GM23248 (cell line): Measurements from ENCODE around the gene GPR68. TPM values are rescaled to one million over a fixed set of nuclear protein-coding genes. Genes with fewer than 3 reads are reported as not detected.

ENCODE experiments used
- DNase-seq: peaks from one replicate; pipeline ENCODE4 v3.0.0-alpha.2; 2015
- H2AFZ ChIP-seq: fragments of 200-600 bp; sonication (generic); 2 replicates; pipeline ENCODE4 v1.6.1; 2016; ENCODE audit warnings: antibody characterized with exemption
- H3F3A ChIP-seq: fragments of 200-600 bp; sonication (generic); 2 replicates; pipeline ENCODE4 v1.6.1; 2016; ENCODE audit warnings: mild to moderate bottlenecking, antibody characterized with exemption, mixed run types; ENCODE audit not compliant: insufficient read depth
- H3K27ac ChIP-seq: fragments of 200-600 bp; sonication (generic); 2 replicates; pipeline ENCODE4 v1.5.1; 2016; ENCODE audit warnings: mild to moderate bottlenecking
- H3K27me3 ChIP-seq: fragments of 200-600 bp; sonication (generic); replicated peaks from 2 replicates; pipeline ENCODE4 v1.6.1; 2016; ENCODE audit warnings: mild to moderate bottlenecking; ENCODE audit not compliant: insufficient read depth
- H3K36me3 ChIP-seq: fragments of 200-600 bp; sonication (generic); 2 replicates; pipeline ENCODE4 v1.6.1; 2016; ENCODE audit warnings: low read depth, mild to moderate bottlenecking
- H3K4me1 ChIP-seq: fragments of 200-600 bp; sonication (generic); 2 replicates; pipeline ENCODE4 v1.6.1; 2016; ENCODE audit warnings: mild to moderate bottlenecking; ENCODE audit not compliant: insufficient read depth
- H3K4me2 ChIP-seq: fragments of 200-600 bp; sonication (generic); one replicate; pipeline ENCODE4 v1.6.1; 2016; ENCODE audit warnings: mild to moderate bottlenecking; ENCODE audit not compliant: unreplicated experiment
- H3K4me3 ChIP-seq: fragments of 200-600 bp; sonication (generic); 2 replicates; pipeline ENCODE4 v1.5.1; 2016; ENCODE audit warnings: mild to moderate bottlenecking
- H3K79me2 ChIP-seq: fragments of 200-600 bp; sonication (generic); 2 replicates; pipeline ENCODE4 v1.6.1; 2016; ENCODE audit warnings: mild to moderate bottlenecking; ENCODE audit not compliant: insufficient read depth
- H3K9ac ChIP-seq: fragments of 200-600 bp; sonication (generic); 2 replicates; pipeline ENCODE4 v1.6.1; 2016; ENCODE audit warnings: mild to moderate bottlenecking
- H3K9me2 ChIP-seq: fragments of 200-600 bp; sonication (generic); 2 replicates; pipeline ENCODE4 v1.6.1; 2016; ENCODE audit warnings: mixed run types, mild to moderate bottlenecking, moderate library complexity; ENCODE audit not compliant: insufficient read depth
- H3K9me3 ChIP-seq: fragments of 200-600 bp; sonication (generic); one replicate; pipeline ENCODE4 v1.6.1; 2017; ENCODE audit warnings: low read depth
- H4K20me1 ChIP-seq: fragments of 200-600 bp; sonication (generic); 2 replicates; pipeline ENCODE4 v1.6.0; 2016; ENCODE audit not compliant: insufficient read depth
- EZH2 ChIP-seq: fragments of 200-600 bp; sonication (generic); IDR thresholded peaks from 2 replicates; pipeline ENCODE4 v1.6.1; 2018; ENCODE audit warnings: antibody characterized with exemption, mild to moderate bottlenecking; ENCODE audit not compliant: insufficient read depth, poor library complexity, severe bottlenecking
- EZH2phosphoT487 ChIP-seq: fragments of 200-600 bp; sonication (generic); IDR thresholded peaks from 2 replicates; pipeline ENCODE4 v1.6.1; 2018; ENCODE audit warnings: antibody characterized with exemption, moderate library complexity, mild to moderate bottlenecking, low read depth; ENCODE audit not compliant: insufficient read depth
- WGBS, 2 experiments: methylation state at CpG; one replicate each; pipeline ENCODE4 v1.1.6; 2015 to 2017; ENCODE audit warnings: low lambda C conversion rate in 2 of 2, low coverage in 1 of 2; ENCODE audit errors: missing lambda C conversion rate in 2 of 2; 5-methylcytosine and 5-hydroxymethylcytosine counted together
- in situ Hi-C: fragments of 300-500 bp; cut with MboI; formaldehyde crosslinking; loops from 2 replicates; pipeline ENCODE4 v1.15.0; 2020
- polyA plus RNA-seq: library from polyadenylated mRNA; unstranded; fragments of >200 nt; fragmentation: Nextera tagmentation; extraction: Ambion mirVana; gene quantifications from 2 replicates; pipeline ENCODE4 v1.2.1, GENCODE V29; 2016
- total RNA-seq: library from RNA; depleted of rRNA; stranded (reverse); fragments of >200 nt; shearing (Covaris generic); gene quantifications from 2 replicates; pipeline ENCODE4 v1.2.3, GENCODE V29; 2014

The GPR68 gene
- total and polyA plus RNA-seq, 2 experiments from 2014 or later, result 5.1 to 8.6 TPM

- H3F3A ChIP-seq, result no peaks in the 10 kb centered on the region
- no peaks in the 10 kb centered on the region for H3K27me3 ChIP-seq
- H3K4me2 ChIP-seq, result no peak overlapping the region
- H3K9me3 ChIP-seq, result no peaks in the 10 kb centered on the region
- no peaks in the 10 kb centered on the region for H3K79me2 ChIP-seq
- in situ Hi-C loops, result no loop called here
- no peak overlapping the region for H3K27ac ChIP-seq
- H3K4me3 ChIP-seq, result no peak overlapping the region
- no peaks in the 10 kb centered on the region for H3K9me2 ChIP-seq
- no peak for TF ChIP-seq EZH2
- no peak for TF ChIP-seq EZH2phosphoT487
- DNase-seq, result no peak
- H2AFZ ChIP-seq, result no peak overlapping the region
- H3K9ac ChIP-seq, result no peak overlapping the region
- H3K36me3 ChIP-seq, result no peaks in the 10 kb centered on the region
- H3K4me1 ChIP-seq, result peaks cover 8% of the 10 kb centered on the region; the same call in 1 of the 2 replicates
- 91 to 96% methylated on average over 25 to 27 of the region's 27 CpGs for WGBS, 2 experiments
- H4K20me1 ChIP-seq, result no peaks in the 10 kb centered on the region
These were observed 28.9 kb upstream of the GPR68 start for GRCh38 chr14:91273273-91273884.

GRCh38 chr14:91272341-91273272, 28.1 kb upstream of the GPR68 start:
- in situ Hi-C loops, result no loop called here
- H3K9me2 ChIP-seq, result no peaks in the 10 kb centered on the region
- H3K79me2 ChIP-seq, result no peaks in the 10 kb centered on the region
- H3K36me3 ChIP-seq, result no peaks in the 10 kb centered on the region
- no peaks in the 10 kb centered on the region for H3K27me3 ChIP-seq
- no peak overlapping the region for H3K27ac ChIP-seq
- no peak overlapping the region for H3K4me2 ChIP-seq
- peaks cover 8% of the 10 kb centered on the region; the same call in 1 of the 2 replicates for H3K4me1 ChIP-seq
- TF ChIP-seq EZH2 (no peak), EZH2phosphoT487 (no peak)
- no peak overlapping the region for H2AFZ ChIP-seq
- H3K9ac ChIP-seq, result no peak overlapping the region
- H3K9me3 ChIP-seq, result no peaks in the 10 kb centered on the region
- no peak overlapping the region for H3K4me3 ChIP-seq
- no peaks in the 10 kb centered on the region for H4K20me1 ChIP-seq
- no peaks in the 10 kb centered on the region for H3F3A ChIP-seq
- WGBS, 2 experiments, result 93 to 95% methylated on average over 33 to 37 of the region's 43 CpGs
- DNase-seq, result no peak

- in situ Hi-C loops, result no loop called here
- 93 to 97% methylated on average over 9 of the region's 9 CpGs for whole genome bisulfite sequencing, 2 experiments
These were observed 27.1 kb upstream of the GPR68 start for GRCh38 chr14:91271639-91272038.

GRCh38 chr14:91270619-91271018, 26.1 kb upstream of the GPR68 start:
- WGBS, 2 experiments, result 46 to 59% methylated on average over 5 to 8 of the region's 8 CpGs
- in situ Hi-C loops, result no loop called here
- no peaks in the 10 kb centered on the region for H3K36me3 ChIP-seq

More at GRCh38 chr14:91271639-91272038, 27.1 kb upstream of the GPR68 start:
- DNase-seq, result no peak
- Histone ChIP-seq H3K27me3 (no peaks in the 10 kb centered on the region), H3K4me2 (no peak overlapping the region), H3K9me3 (no peaks in the 10 kb centered on the region), H3K9ac (no peak overlapping the region), H3K4me3 (no peak overlapping the region), H3K36me3 (no peaks in the 10 kb centered on the region), H4K20me1 (no peaks in the 10 kb centered on the region), H3K4me1 (peaks cover 8% of the 10 kb centered on the region; the same call in 1 of the 2 replicates), H2AFZ (no peak overlapping the region), H3F3A (no peaks in the 10 kb centered on the region), H3K27ac (no peak overlapping the region), H3K9me2 (no peaks in the 10 kb centered on the region), H3K79me2 (no peaks in the 10 kb centered on the region)
- no peak for TF ChIP-seq EZH2phosphoT487
- no peak for TF ChIP-seq EZH2

More at GRCh38 chr14:91270619-91271018, 26.1 kb upstream of the GPR68 start:
- no peaks in the 10 kb centered on the region for H4K20me1 ChIP-seq
- TF ChIP-seq EZH2phosphoT487 (no peak), EZH2 (no peak)
- no peak overlapping the region for H3K4me2 ChIP-seq
- no peak overlapping the region for H3K9ac ChIP-seq
- no peaks in the 10 kb centered on the region for H3K79me2 ChIP-seq
- H2AFZ ChIP-seq, result no peak overlapping the region
- H3K27me3 ChIP-seq, result no peaks in the 10 kb centered on the region
- peaks cover 8% of the 10 kb centered on the region; the same call in 1 of the 2 replicates for H3K4me1 ChIP-seq
- no peaks in the 10 kb centered on the region for H3K9me3 ChIP-seq
- H3K27ac ChIP-seq, result no peak overlapping the region
- H3F3A ChIP-seq, result no peaks in the 10 kb centered on the region
- DNase-seq, result no peak
- H3K9me2 ChIP-seq, result no peaks in the 10 kb centered on the region
- H3K4me3 ChIP-seq, result no peak overlapping the region
